ENCODE data around the gene ADAM17. TPM values are rescaled to one million over a fixed set of nuclear protein-coding genes. Genes with fewer than 3 reads are reported as not detected.

Gene ADAM17
- total and polyA plus RNA-seq, 7 donors: 7.4 to 36.3 (median 16.1) TPM

DNA sequence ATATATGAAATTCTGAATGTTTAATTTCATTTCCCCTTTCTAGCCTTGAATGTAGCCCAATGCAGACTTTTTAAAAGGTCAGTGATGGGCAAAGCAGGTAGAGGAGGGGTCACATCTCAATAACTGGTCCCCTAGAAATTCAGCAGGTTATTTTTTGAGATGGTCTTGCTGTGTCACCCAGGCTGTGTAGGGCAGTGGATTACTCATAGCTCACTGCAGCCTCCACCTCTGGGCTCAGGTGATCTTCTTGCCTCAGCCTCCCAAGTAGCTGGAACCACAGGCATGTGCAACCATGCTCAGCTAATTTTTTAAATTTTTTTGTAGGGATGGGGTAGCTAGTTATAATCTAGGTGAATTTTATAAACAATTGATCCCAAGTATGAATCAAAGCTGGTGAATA, 72.5 kb downstream of the ADAM17 start:
- H3K4me3 ChIP-seq: no peak overlapping the region
- TF ChIP-seq, protein P1, sequence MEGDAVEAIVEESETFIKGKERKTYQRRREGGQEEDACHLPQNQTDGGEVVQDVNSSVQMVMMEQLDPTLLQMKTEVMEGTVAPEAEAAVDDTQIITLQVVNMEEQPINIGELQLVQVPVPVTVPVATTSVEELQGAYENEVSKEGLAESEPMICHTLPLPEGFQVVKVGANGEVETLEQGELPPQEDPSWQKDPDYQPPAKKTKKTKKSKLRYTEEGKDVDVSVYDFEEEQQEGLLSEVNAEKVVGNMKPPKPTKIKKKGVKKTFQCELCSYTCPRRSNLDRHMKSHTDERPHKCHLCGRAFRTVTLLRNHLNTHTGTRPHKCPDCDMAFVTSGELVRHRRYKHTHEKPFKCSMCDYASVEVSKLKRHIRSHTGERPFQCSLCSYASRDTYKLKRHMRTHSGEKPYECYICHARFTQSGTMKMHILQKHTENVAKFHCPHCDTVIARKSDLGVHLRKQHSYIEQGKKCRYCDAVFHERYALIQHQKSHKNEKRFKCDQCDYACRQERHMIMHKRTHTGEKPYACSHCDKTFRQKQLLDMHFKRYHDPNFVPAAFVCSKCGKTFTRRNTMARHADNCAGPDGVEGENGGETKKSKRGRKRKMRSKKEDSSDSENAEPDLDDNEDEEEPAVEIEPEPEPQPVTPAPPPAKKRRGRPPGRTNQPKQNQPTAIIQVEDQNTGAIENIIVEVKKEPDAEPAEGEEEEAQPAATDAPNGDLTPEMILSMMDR (IDR thresholded peaks at IDR 0.05): no peak
- peaks cover 7% of the 10 kb centered on the region for H3K4me1 ChIP-seq
- no peaks in the 10 kb centered on the region for H3K27me3 ChIP-seq (ENCODE audit: insufficient read depth in 3 of 3, low read length in 2 of 3)
- DNase-seq (no peak), ATAC-seq (no peak)
- intact Hi-C loops (cut with DNase I): loop anchor here in 1 of 2 donors (5.0 kb wide), 1 partner anchor 144 kb away; no protein-coding TSS in a partner anchor
- H3K27ac ChIP-seq: no peak overlapping the region
- H3K36me3 ChIP-seq (ENCODE audit: insufficient read depth in 1 of 2, low read depth in 1 of 2): peaks cover 13 to 96% of the 10 kb centered on the region in 2 donors
- H3K9me3 ChIP-seq: no peaks in the 10 kb centered on the region

DNA sequence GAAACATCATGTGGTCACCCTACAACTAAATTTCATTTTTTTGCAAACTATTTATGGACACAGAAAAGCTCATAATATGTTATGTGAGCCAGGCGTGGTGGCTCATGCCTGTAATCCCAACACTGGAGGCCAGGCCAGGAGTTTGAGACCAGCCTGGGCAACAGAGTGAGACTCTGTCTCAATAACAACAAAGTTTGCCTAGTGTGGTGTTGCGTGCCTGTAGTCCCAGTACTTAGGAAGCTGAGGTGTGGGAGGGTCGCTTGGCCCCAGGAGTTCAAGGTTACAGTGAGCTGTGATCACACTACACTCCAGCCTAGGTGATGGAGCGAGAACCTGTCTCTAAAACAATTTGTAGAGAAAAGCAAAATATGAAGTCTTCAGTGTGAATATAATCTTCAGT, 75.5 kb downstream of the ADAM17 start:
- no peaks in the 10 kb centered on the region for H3K9me3 ChIP-seq
- intact Hi-C loops (cut with DNase I): loop anchor here in 1 of 2 donors (5.0 kb wide), 1 partner anchor 147 kb away; no protein-coding TSS in a partner anchor
- DNase-seq (no peak), ATAC-seq (no peak)
- TF ChIP-seq, protein P1 (IDR thresholded peaks at IDR 0.05): no peak
- no peak overlapping the region for H3K4me3 ChIP-seq
- H3K27me3 ChIP-seq (ENCODE audit: insufficient read depth in 3 of 3, low read length in 2 of 3): no peaks in the 10 kb centered on the region
- WGBS, 3 donors: 92 to 96% (median 92%) methylated on average over 4 of the region's 4 CpGs
- H3K27ac ChIP-seq: no peak overlapping the region
- peaks cover 10 to 84% of the 10 kb centered on the region in 2 donors for H3K36me3 ChIP-seq (ENCODE audit: insufficient read depth in 1 of 2, low read depth in 1 of 2)
- H3K4me1 ChIP-seq: peaks cover 25% of the 10 kb centered on the region

DNA sequence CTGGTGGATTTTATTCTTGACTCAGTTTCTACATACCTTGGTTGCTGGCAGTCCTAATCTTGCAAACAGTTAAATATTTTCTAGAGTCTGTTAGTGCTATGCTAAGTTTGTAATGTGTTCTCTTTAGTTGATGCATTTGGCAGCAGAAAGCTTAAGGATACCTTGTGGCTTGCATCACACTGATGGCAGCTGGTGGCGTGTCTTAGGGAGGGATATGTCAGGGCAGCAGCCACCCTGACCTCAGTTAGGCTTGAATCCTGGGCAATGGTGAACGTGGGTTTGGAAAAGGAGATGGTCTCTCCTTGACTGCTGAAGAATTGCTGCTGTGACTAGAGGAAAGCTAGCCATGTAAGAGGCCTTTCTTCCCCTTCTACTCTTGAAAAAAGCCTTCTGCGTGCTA, 77.1 kb downstream of the ADAM17 start:
- Histone ChIP-seq H3K4me1 (peaks cover 29% of the 10 kb centered on the region), H3K36me3 (ENCODE audit: insufficient read depth in 1 of 2, low read depth in 1 of 2) (peaks cover 3 to 68% of the 10 kb centered on the region in 2 donors), H3K27ac (peak overlapping the region; percentile 54), H3K27me3 (ENCODE audit: insufficient read depth in 3 of 3, low read length in 2 of 3) (no peaks in the 10 kb centered on the region), H3K9me3 (no peaks in the 10 kb centered on the region), H3K4me3 (no peak overlapping the region)
- DNase-seq (no peak), ATAC-seq (peak in 1 of 4 donors; percentile 21)
- 46 to 55% (median 54%) methylated on average over 3 of the region's 3 CpGs for WGBS, 3 donors
- TF ChIP-seq, protein P1 (IDR thresholded peaks at IDR 0.05): no peak
- intact Hi-C loops (cut with DNase I): no loop called here

DNA sequence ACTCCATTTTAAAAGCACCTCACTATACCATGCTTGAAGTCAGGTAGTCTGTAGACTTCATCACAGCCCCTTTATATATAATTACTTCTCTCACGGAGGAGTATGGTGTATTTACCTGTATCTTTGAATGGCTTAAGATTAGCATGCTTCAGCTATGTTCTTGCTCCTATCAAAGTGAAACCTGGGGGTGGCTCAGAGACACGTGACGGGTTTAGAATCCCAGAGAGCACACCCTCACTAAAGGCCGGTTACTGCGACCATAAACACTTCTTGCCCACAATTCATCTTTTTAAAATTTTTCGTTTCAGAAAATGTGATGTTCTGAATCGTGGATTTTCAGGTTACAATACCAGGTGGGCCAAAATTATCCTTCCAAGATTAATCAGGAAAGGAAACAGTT, 77.7 kb downstream of the ADAM17 start:
- Histone ChIP-seq H3K27me3 (ENCODE audit: insufficient read depth in 3 of 3, low read length in 2 of 3) (no peaks in the 10 kb centered on the region), H3K9me3 (no peaks in the 10 kb centered on the region), H3K27ac (no peak overlapping the region), H3K36me3 (ENCODE audit: insufficient read depth in 1 of 2, low read depth in 1 of 2) (peaks cover 3 to 62% of the 10 kb centered on the region in 2 donors), H3K4me1 (peaks cover 29% of the 10 kb centered on the region), H3K4me3 (no peak overlapping the region)
- 79 to 91% (median 80%) methylated on average over 7 of the region's 7 CpGs for WGBS, 3 donors
- ATAC-seq (no peak), DNase-seq (no peak)
- TF ChIP-seq, protein P1 (IDR thresholded peaks at IDR 0.05): no peak
- intact Hi-C loops (cut with DNase I): no loop called here
